ENCODE data around the gene ZDHHC14. TPM values are rescaled to one million over a fixed set of nuclear protein-coding genes. Genes with fewer than 3 reads are reported as not detected.
A peak's percentile ranks its signal among the peaks of the same experiment; 100 is the strongest.

ZDHHC14 gene
- total RNA-seq, 1 donor from 2014 or later, result 5.1 TPM

GRCh38 chr6:157552081-157552747 is 171.2 kb downstream of the ZDHHC14 start:
- H3K4me1 Mint-ChIP-seq (ENCODE audit: low read depth, unreplicated experiment), result peaks cover 13% of the 10 kb centered on the region
- TF ChIP-seq, protein P1, sequence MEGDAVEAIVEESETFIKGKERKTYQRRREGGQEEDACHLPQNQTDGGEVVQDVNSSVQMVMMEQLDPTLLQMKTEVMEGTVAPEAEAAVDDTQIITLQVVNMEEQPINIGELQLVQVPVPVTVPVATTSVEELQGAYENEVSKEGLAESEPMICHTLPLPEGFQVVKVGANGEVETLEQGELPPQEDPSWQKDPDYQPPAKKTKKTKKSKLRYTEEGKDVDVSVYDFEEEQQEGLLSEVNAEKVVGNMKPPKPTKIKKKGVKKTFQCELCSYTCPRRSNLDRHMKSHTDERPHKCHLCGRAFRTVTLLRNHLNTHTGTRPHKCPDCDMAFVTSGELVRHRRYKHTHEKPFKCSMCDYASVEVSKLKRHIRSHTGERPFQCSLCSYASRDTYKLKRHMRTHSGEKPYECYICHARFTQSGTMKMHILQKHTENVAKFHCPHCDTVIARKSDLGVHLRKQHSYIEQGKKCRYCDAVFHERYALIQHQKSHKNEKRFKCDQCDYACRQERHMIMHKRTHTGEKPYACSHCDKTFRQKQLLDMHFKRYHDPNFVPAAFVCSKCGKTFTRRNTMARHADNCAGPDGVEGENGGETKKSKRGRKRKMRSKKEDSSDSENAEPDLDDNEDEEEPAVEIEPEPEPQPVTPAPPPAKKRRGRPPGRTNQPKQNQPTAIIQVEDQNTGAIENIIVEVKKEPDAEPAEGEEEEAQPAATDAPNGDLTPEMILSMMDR (IDR thresholded peaks at IDR 0.05; ENCODE audit: partially characterized antibody, unreplicated experiment), result no peak
- H3K27ac Mint-ChIP-seq (ENCODE audit: unreplicated experiment), result peak overlapping the region; percentile 39
- H3K36me3 Mint-ChIP-seq (ENCODE audit: unreplicated experiment), result no peaks in the 10 kb centered on the region
- H3K27me3 Mint-ChIP-seq (ENCODE audit: unreplicated experiment), result peaks cover 2% of the 10 kb centered on the region
- peak overlapping the region; percentile 21 for H3K4me3 Mint-ChIP-seq (ENCODE audit: unreplicated experiment)
- DNase-seq, result no peak
- H3K9me3 Mint-ChIP-seq (ENCODE audit: unreplicated experiment), result peaks cover 2% of the 10 kb centered on the region

- peaks cover 11% of the 10 kb centered on the region for H3K4me1 Mint-ChIP-seq (ENCODE audit: low read depth, unreplicated experiment)
- peak overlapping the region; percentile 12 for H3K4me3 Mint-ChIP-seq (ENCODE audit: unreplicated experiment)
- peaks cover 2% of the 10 kb centered on the region for H3K27me3 Mint-ChIP-seq (ENCODE audit: unreplicated experiment)
- H3K9me3 Mint-ChIP-seq (ENCODE audit: unreplicated experiment), result peaks cover 2% of the 10 kb centered on the region
- TF ChIP-seq, protein P1 (IDR thresholded peaks at IDR 0.05; ENCODE audit: partially characterized antibody, unreplicated experiment), result no peak
- H3K36me3 Mint-ChIP-seq (ENCODE audit: unreplicated experiment), result no peaks in the 10 kb centered on the region
- DNase-seq, result no peak
- H3K27ac Mint-ChIP-seq (ENCODE audit: unreplicated experiment), result no peak overlapping the region
Observed at GRCh38 chr6:157552820-157553485, 172.0 kb downstream of the ZDHHC14 start.

DNA sequence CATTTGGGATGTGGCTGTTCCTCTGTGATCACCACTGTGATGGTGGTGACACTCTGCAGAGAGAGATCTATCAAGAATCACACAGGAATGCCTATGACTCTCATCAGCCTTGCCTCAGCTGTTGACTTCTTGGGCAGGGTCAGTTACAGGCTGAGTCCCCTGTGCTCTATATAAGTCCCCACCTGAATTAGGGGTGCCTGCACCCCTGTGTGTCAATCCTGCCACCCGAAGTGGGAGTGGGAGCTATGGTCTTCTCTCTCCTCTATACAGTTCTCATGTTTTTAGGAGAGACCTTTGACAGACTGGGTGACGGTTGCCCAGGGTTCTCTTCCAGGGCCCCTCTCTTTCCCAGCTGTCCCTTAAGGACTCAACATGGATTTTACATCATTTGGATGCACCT is 173.8 kb downstream of the ZDHHC14 start:
- no peaks in the 10 kb centered on the region for H3K9me3 Mint-ChIP-seq (ENCODE audit: unreplicated experiment)
- no peak overlapping the region for H3K27ac Mint-ChIP-seq (ENCODE audit: unreplicated experiment)
- TF ChIP-seq, protein P1 (IDR thresholded peaks at IDR 0.05; ENCODE audit: partially characterized antibody, unreplicated experiment), result no peak
- H3K27me3 Mint-ChIP-seq (ENCODE audit: unreplicated experiment), result peaks cover 2% of the 10 kb centered on the region
- peaks cover 11% of the 10 kb centered on the region for H3K4me1 Mint-ChIP-seq (ENCODE audit: low read depth, unreplicated experiment)
- H3K36me3 Mint-ChIP-seq (ENCODE audit: unreplicated experiment), result no peaks in the 10 kb centered on the region
- DNase-seq, result no peak
- H3K4me3 Mint-ChIP-seq (ENCODE audit: unreplicated experiment), result no peak overlapping the region

DNA sequence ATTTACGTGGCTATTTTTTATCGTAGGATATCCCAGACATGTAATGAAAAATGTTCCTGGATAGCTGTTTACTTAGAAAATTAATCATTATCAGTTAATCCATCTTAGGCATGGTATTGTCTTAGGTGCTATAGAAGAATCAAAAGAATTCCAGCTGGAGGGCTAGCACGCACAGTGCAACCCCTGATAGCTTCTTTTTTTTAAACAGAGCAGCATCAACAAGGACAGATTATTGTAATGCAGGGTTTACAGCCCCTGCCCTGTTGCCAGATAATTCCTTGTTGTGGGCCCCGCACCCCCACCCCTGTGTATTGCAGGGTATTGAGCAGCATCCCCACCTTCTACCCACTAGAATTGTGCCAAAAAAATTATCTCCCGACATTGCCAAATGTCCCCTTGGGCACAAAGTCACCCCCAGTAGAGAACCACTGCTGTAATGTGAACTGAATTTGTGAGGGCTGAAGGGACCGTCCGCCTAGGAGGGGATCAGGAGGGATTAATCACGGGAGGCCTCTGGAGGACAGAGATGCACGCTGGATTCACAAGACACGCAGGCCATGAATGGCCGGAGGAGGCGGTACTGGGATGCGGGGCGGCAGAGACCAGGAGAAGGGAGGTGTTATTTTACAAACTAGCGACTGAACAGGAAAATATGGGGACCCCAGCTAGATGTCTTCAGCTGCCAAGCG is 174.6 kb downstream of the ZDHHC14 start:
- H3K9me3 Mint-ChIP-seq (ENCODE audit: unreplicated experiment), result no peaks in the 10 kb centered on the region
- H3K27me3 Mint-ChIP-seq (ENCODE audit: unreplicated experiment), result peaks cover 2% of the 10 kb centered on the region
- H3K36me3 Mint-ChIP-seq (ENCODE audit: unreplicated experiment), result no peaks in the 10 kb centered on the region
- TF ChIP-seq, protein P1 (IDR thresholded peaks at IDR 0.05; ENCODE audit: partially characterized antibody, unreplicated experiment), result no peak
- H3K4me3 Mint-ChIP-seq (ENCODE audit: unreplicated experiment), result no peak overlapping the region
- H3K27ac Mint-ChIP-seq (ENCODE audit: unreplicated experiment), result no peak overlapping the region
- no peak for DNase-seq
- H3K4me1 Mint-ChIP-seq (ENCODE audit: low read depth, unreplicated experiment), result peaks cover 11% of the 10 kb centered on the region

Measured in glutamatergic neuron (in vitro differentiated cells).